ENCODE results near the gene VSIG8. TPM values are rescaled to one million over a fixed set of nuclear protein-coding genes. Genes with fewer than 3 reads are reported as not detected.

VSIG8 gene
- total RNA-seq, 1 experiment from 2014 or later = not detected

DNA sequence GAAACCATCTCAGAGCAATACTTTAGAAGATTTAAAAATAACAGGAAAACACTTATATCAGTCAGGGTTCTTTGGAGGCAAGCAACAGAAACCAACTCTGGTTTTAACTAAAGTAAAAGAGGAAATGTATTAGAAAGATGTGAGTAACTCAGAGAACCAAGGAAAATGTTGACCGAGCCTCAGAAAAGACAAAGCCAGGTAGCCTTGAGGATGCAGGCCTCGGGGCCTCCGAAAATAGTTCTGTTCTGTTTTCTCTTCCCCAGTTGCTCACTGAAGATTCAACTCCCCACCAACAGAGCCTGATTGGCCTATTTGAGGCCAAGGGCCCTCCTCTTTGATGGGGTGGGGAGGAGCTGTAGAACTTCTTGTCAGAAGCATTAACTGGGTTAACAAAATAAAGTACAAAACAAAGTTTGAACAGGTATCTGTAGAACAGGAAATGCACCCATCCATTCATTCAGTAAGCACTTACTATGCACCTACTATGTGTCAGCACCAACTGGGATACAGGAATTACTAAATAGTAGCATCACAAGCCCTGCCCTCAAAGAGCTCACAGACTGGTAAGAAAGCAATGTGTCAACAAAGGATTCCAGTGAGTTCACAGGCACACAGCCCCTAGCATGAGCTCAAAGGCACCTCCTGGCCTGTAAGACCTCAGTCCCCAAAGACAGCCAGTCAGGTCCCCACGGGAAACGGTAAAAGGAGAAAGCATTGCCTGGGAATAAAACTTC is 23.2 kb downstream of the VSIG8 start:
- DNase-seq (ENCODE audit: low read depth, low spot score) (no peak), ATAC-seq (no peak)
- POLR2A ChIA-PET = no interaction called here
- H3K9me2 ChIP-seq (ENCODE audit: insufficient read depth) = no peaks in the 10 kb centered on the region
- H3K79me2 ChIP-seq (ENCODE audit: insufficient read depth, low read length) = no peaks in the 10 kb centered on the region
- RAD21 ChIA-PET (ENCODE audit: low non-redundant PET in 1 of 2, low total read pairs in 2 of 2, uncharacterized antibody in 2 of 2, unreplicated experiment in 2 of 2) = no interaction called here
- H3K27ac ChIP-seq (ENCODE audit: low read depth, low read length) = no peak overlapping the region
- H3K9ac ChIP-seq (ENCODE audit: low read length) = no peak overlapping the region
- no peak overlapping the region for H2AFZ ChIP-seq (ENCODE audit: low read depth, low read length, poor library complexity, severe bottlenecking)
- H3K9me3 ChIP-seq (ENCODE audit: control insufficient read depth in 1 of 2, insufficient read depth in 1 of 2, low read depth in 1 of 2, low read length in 2 of 2) = no peaks in the 10 kb centered on the region
- H3K4me3 ChIP-seq (replicated peaks in 1 of 2; ENCODE audit: low read depth in 1 of 2, low read length in 2 of 2) = no peak overlapping the region
- H3K27me3 ChIP-seq (ENCODE audit: insufficient read depth, low read length) = no peaks in the 10 kb centered on the region
- no peaks in the 10 kb centered on the region for H3K36me3 ChIP-seq (ENCODE audit: control insufficient read depth in 1 of 2, insufficient read depth in 2 of 2, low read length in 2 of 2)
- no peaks in the 10 kb centered on the region for H4K20me1 ChIP-seq (ENCODE audit: insufficient read depth)
- no peak overlapping the region for H3K4me2 ChIP-seq (ENCODE audit: low read length)
- CTCF ChIA-PET = interaction anchor here (2.2 kb wide), 1 partner anchor 52 kb away, joined by 7 read pairs; no protein-coding TSS in a partner anchor
- no TSS peak for BruUV-seq (replicated peaks)
- H3K4me1 ChIP-seq (ENCODE audit: control insufficient read depth in 1 of 2, insufficient read depth in 2 of 2, low read length in 2 of 2) = peaks cover 0 to 14% of the 10 kb centered on the region in 2 experiments; a peak in 2 of 4 replicates
- intact Hi-C loops (cut with micrococcal nuclease) = no loop called here
- TF ChIP-seq SP1 (IDR thresholded peaks at IDR 0.05; ENCODE audit: low read depth) = no peak

DNA sequence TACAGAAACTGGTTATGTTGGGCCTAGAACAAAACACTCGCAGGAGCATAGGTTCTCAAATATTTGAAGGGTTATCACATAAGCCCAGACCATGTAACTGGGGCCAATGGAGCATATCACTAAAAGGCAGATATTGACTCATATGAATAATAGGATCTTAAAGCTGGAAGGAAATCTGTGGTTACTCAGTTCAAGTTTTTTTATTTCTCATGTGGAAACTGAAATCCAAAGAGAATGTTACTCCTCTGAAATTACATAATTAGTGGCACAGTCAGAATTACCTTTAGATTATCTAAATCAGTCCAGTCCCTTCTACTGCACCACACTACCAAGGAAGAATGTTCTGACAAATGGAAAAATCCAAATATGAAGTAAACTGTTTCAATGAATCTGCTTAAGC is 23.7 kb downstream of the VSIG8 start:
- H3K4me2 ChIP-seq (ENCODE audit: low read length) = no peak overlapping the region
- no peaks in the 10 kb centered on the region for H3K27me3 ChIP-seq (ENCODE audit: insufficient read depth, low read length)
- H3K4me1 ChIP-seq (ENCODE audit: control insufficient read depth in 1 of 2, insufficient read depth in 2 of 2, low read length in 2 of 2) = peaks cover 0 to 14% of the 10 kb centered on the region in 2 experiments; a peak in 2 of 4 replicates
- ATAC-seq (no peak), DNase-seq (ENCODE audit: low read depth, low spot score) (no peak)
- no peak overlapping the region for H3K9ac ChIP-seq (ENCODE audit: low read length)
- BruUV-seq (replicated peaks) = no TSS peak
- H3K4me3 ChIP-seq (replicated peaks in 1 of 2; ENCODE audit: low read depth in 1 of 2, low read length in 2 of 2) = no peak overlapping the region
- H3K27ac ChIP-seq (ENCODE audit: low read depth, low read length) = no peak overlapping the region
- ChIA-PET POLR2A (no interaction called here), RAD21 (ENCODE audit: low non-redundant PET in 1 of 2, low total read pairs in 2 of 2, uncharacterized antibody in 2 of 2, unreplicated experiment in 2 of 2) (no interaction called here), CTCF (no interaction called here)
- no peak overlapping the region for H2AFZ ChIP-seq (ENCODE audit: low read depth, low read length, poor library complexity, severe bottlenecking)
- no peaks in the 10 kb centered on the region for H4K20me1 ChIP-seq (ENCODE audit: insufficient read depth)
- no peaks in the 10 kb centered on the region for H3K9me3 ChIP-seq (ENCODE audit: control insufficient read depth in 1 of 2, insufficient read depth in 1 of 2, low read depth in 1 of 2, low read length in 2 of 2)
- TF ChIP-seq EZH2phosphoT487 (IDR thresholded peaks at IDR 0.05; ENCODE audit: borderline replicate concordance) (no peak), EZH2 (IDR thresholded peaks at IDR 0.05) (no peak), ELF1 (IDR thresholded peaks at IDR 0.05; ENCODE audit: borderline replicate concordance, low read depth) (no peak), CBX3 (IDR thresholded peaks at IDR 0.05; ENCODE audit: low read depth) (no peak)
- intact Hi-C loops (cut with micrococcal nuclease) = no loop called here
- no peaks in the 10 kb centered on the region for H3K36me3 ChIP-seq (ENCODE audit: control insufficient read depth in 1 of 2, insufficient read depth in 2 of 2, low read length in 2 of 2)
- H3K79me2 ChIP-seq (ENCODE audit: insufficient read depth, low read length) = no peaks in the 10 kb centered on the region
- no peaks in the 10 kb centered on the region for H3K9me2 ChIP-seq (ENCODE audit: insufficient read depth)
